Psoas muscle (tissue), 8 donors: ENCODE data around the gene PRKACG. TPM values are rescaled to one million over a fixed set of nuclear protein-coding genes. Genes with fewer than 3 reads are reported as not detected.
A peak's percentile ranks its signal among the peaks of the same experiment; 100 is the strongest.

Source experiments
- ATAC-seq, 4 donors: fragments of 200-7000 bp; cut with Tn5 transposase; one replicate each; pipeline ENCODE4 v1.9.1; 2020; ENCODE audit warnings: moderate library complexity in 3 of 4, mild to moderate bottlenecking in 2 of 4
- DNase-seq, 2 donors: peaks; one replicate each; pipeline ENCODE4 v3.0.0-alpha.2; 2020
- H3K27ac ChIP-seq: fragments of 200-600 bp; one replicate; pipeline ENCODE4 v1.8.0; 2022
- H3K27me3 ChIP-seq, 3 donors: fragments of 200-600 bp in 1 of 3; one replicate each; pipeline versions ENCODE4 v1.6.1 to v1.8.0; 2013 to 2022; ENCODE audit warnings: low read length in 2 of 3, mild to moderate bottlenecking in 2 of 3, moderate library complexity in 1 of 3; ENCODE audit not compliant: insufficient read depth in 3 of 3
- H3K36me3 ChIP-seq, 2 donors: fragments of 200-600 bp in 1 of 2; one replicate each; pipeline versions ENCODE4 v1.6.1 to v1.8.0; 2013 to 2022; ENCODE audit warnings: low read depth in 1 of 2, mild to moderate bottlenecking in 1 of 2, moderate library complexity in 1 of 2; ENCODE audit not compliant: insufficient read depth in 1 of 2
- H3K4me1 ChIP-seq: fragments of 200-600 bp; one replicate; pipeline ENCODE4 v1.8.0; 2022
- H3K4me3 ChIP-seq: fragments of 200-600 bp; one replicate; pipeline ENCODE4 v1.8.0; 2022; ENCODE audit warnings: mild to moderate bottlenecking
- H3K9me3 ChIP-seq: fragments of 200-600 bp; one replicate; pipeline ENCODE4 v1.8.0; 2022
- CTCF ChIP-seq: fragments of 200-600 bp; IDR thresholded peaks from one replicate; pipeline ENCODE4 v1.8.0; 2022; ENCODE audit warnings: antibody characterized with exemption
- WGBS, 3 donors: extraction: QIAGEN DNeasy Blood & Tissue Kit; methylation state at CpG; one replicate each; pipeline versions ENCODE4 v1.1.6 to v1.1.7; 2013; 5-methylcytosine and 5-hydroxymethylcytosine counted together
- intact Hi-C, 2 donors: fragments of 100-400 bp; cut with DNase I; formaldehyde crosslinking; loops; one replicate each; pipeline versions ENCODE4 v1.11.0 to v1.14.2; 2022
- polyA plus RNA-seq, 3 donors: library from polyadenylated mRNA; stranded (reverse); fragments of 200-250 nt; gene quantifications; one replicate each; pipeline ENCODE4 v1.2.3, GENCODE V29; 2013
- total RNA-seq, 4 donors: library from RNA; stranded (reverse); fragmentation: NEBNext Ultra II Directional in 2 of 4; extraction: Animal tissue kit (Norgen Biotek cat#: 25700) in 2 of 4; gene quantifications; one replicate each; pipeline versions ENCODE4 v1.2.1 to v1.2.4, GENCODE V29; 2021 to 2023
- donor health status: healthy with polysubstance abuse.
- donor health status: DM: no; HTN: no; CAD: no; lungs with moderate emphysema.
- donor health status: Bipolar disorder and iron deficiency.
- donor health status: healthy.
- donor health status: DM: yes; HTN: yes; CAD: no.
- donor health status: DM: no; HTN: no; CAD: no.
- donor health status: DM: no; HTN: no; CAD: no.
- donor health status: DM: yes; HTN: yes; CAD: no.

PRKACG gene
- total and polyA plus RNA-seq, 7 donors, result not detected

DNA sequence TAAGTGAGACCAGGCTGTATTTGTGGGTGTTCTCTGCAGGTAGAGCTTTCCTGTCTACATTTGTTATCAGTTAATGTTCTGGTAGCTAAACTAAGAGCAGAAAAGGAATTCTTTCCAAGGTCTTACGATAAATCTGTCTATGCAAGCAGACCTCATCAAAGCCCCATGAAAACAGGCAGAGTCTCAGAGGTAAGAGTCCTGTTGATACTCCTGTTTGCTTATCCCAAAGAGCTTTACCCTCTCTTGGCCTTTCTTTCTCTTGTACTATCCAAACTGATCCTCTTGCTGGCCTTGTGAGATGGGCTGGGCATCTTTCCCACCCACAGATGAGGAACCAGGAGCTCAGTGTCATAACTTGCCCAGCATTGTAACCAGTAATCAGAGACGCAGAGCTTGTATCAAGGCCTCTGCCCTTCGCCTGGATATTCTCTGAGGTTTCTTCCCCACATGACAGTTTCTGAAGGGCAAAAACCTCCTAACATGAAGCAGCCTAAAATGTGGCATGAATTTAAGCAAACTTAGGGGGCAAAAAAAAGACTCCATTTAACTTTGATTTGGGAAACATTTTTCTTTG is 33.5 kb downstream of the PRKACG start:
- intact Hi-C loops, result no loop called here
- ATAC-seq (peak in 3 of 4 donors; percentile 39 to 63 (median 52)), DNase-seq (no peak)
- no peaks in the 10 kb centered on the region for H3K9me3 ChIP-seq
- no peak for TF ChIP-seq CTCF
- 51 to 81% (median 65%) methylated on average over 3 of the region's 3 CpGs for WGBS, 3 donors
- H3K4me3 ChIP-seq, result no peak overlapping the region
- peaks cover 25% of the 10 kb centered on the region for H3K4me1 ChIP-seq
- H3K27me3 ChIP-seq, result no peaks in the 10 kb centered on the region
- no peaks in the 10 kb centered on the region for H3K36me3 ChIP-seq
- peak overlapping the region; percentile 23 for H3K27ac ChIP-seq

- DNase-seq, result no peak
- no peak overlapping the region for H3K4me3 ChIP-seq
- WGBS, 3 donors, result 74 to 78% (median 75%) methylated on average over 9 of the region's 9 CpGs
- no peaks in the 10 kb centered on the region for H3K9me3 ChIP-seq
- no peak overlapping the region for H3K27ac ChIP-seq
- ATAC-seq, result peak in 1 of 4 donors; percentile 26
- H3K4me1 ChIP-seq, result peaks cover 25% of the 10 kb centered on the region
- H3K36me3 ChIP-seq, result no peaks in the 10 kb centered on the region
- no peaks in the 10 kb centered on the region for H3K27me3 ChIP-seq
- no peak for TF ChIP-seq CTCF
- intact Hi-C loops, result loop anchor here in 1 of 2 donors (10.0 kb wide), 1 partner anchor 175 kb away; no protein-coding TSS in a partner anchor
Measured at GRCh38 chr9:68979538-68980314, 34.2 kb downstream of the PRKACG start.

GRCh38 chr9:68978501-68978900 is 35.4 kb downstream of the PRKACG start:
- Histone ChIP-seq H3K27ac (no peak overlapping the region), H3K9me3 (no peaks in the 10 kb centered on the region), H3K36me3 (no peaks in the 10 kb centered on the region), H3K4me1 (peaks cover 23% of the 10 kb centered on the region), H3K4me3 (no peak overlapping the region), H3K27me3 (no peaks in the 10 kb centered on the region)
- no peak for TF ChIP-seq CTCF
- intact Hi-C loops, result loop anchor here in 1 of 2 donors (10.0 kb wide), 1 partner anchor 174 kb away; no protein-coding TSS in a partner anchor
- 89 to 94% (median 92%) methylated on average over 3 of the region's 3 CpGs for WGBS, 3 donors
- no peak for DNase-seq
- no peak for ATAC-seq

- H3K27me3 ChIP-seq, result no peaks in the 10 kb centered on the region
- no peak for TF ChIP-seq CTCF
- no peaks in the 10 kb centered on the region for H3K36me3 ChIP-seq
- no peak overlapping the region for H3K27ac ChIP-seq
- 88 to 92% (median 92%) methylated on average over 4 of the region's 4 CpGs for WGBS, 3 donors
- H3K4me3 ChIP-seq, result no peak overlapping the region
- H3K9me3 ChIP-seq, result no peaks in the 10 kb centered on the region
- intact Hi-C loops, result loop anchor here in 1 of 2 donors (10.0 kb wide), 1 partner anchor 173 kb away; no protein-coding TSS in a partner anchor
- H3K4me1 ChIP-seq, result peaks cover 19% of the 10 kb centered on the region
- no peak for DNase-seq
- ATAC-seq, result no peak
Measured at GRCh38 chr9:68978066-68978465, 35.8 kb downstream of the PRKACG start.
